ENCODE measurements around the gene TNS3.

Gene TNS3

DNA sequence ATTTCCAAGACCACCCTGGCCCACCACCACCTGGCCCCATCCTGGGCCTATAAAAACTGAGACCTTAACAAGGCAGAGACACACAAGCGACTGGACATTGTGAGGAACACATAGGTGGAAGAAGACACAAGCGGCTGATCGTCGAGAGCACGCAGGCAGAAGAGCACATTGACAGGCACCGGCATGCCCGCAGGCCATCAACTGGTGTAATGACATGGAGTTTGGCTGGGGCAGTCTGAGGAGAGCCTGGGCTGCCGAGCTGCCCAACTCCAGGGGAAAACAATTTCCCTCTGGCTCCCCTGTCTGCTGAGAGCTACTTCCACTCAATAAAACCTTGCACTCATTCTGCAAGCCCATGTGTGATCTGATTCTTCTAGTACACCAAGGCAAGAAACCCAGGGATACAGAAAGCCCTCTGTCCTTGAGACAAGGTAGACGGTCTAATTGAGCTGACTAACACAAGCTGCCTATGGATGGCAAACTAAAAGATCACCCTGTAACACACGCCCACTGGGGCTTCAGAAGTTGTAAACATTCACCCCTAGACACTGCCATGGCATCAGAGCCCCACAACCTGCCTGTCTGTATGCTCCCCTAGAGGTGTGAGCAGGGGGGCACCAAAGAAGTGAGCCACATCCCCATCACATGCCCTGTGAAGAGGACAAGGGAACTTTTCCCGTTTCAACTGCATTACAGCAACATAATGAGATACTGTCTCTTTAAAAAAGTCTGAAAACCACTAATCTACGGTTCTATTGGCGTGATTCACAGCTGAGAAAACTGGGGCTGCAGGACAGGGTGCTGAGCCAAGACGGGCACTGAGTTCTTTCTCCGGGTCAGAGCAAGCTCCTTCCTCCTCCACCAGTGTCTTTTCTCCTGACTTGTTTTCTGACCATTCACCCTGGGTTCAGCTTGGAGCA lies 18.5 kb upstream of the TNS3 start:
- DNase-seq (ENCODE audit: low read depth in 1 of 2, low spot score in 1 of 2), result no peak
- no peak overlapping the region for H3K4me3 ChIP-seq (replicated peaks; ENCODE audit: insufficient read depth, low read length)
- H3K27me3 ChIP-seq (ENCODE audit: insufficient read depth, poor library complexity, severe bottlenecking), result no peaks in the 10 kb centered on the region
- TF ChIP-seq, protein P1, sequence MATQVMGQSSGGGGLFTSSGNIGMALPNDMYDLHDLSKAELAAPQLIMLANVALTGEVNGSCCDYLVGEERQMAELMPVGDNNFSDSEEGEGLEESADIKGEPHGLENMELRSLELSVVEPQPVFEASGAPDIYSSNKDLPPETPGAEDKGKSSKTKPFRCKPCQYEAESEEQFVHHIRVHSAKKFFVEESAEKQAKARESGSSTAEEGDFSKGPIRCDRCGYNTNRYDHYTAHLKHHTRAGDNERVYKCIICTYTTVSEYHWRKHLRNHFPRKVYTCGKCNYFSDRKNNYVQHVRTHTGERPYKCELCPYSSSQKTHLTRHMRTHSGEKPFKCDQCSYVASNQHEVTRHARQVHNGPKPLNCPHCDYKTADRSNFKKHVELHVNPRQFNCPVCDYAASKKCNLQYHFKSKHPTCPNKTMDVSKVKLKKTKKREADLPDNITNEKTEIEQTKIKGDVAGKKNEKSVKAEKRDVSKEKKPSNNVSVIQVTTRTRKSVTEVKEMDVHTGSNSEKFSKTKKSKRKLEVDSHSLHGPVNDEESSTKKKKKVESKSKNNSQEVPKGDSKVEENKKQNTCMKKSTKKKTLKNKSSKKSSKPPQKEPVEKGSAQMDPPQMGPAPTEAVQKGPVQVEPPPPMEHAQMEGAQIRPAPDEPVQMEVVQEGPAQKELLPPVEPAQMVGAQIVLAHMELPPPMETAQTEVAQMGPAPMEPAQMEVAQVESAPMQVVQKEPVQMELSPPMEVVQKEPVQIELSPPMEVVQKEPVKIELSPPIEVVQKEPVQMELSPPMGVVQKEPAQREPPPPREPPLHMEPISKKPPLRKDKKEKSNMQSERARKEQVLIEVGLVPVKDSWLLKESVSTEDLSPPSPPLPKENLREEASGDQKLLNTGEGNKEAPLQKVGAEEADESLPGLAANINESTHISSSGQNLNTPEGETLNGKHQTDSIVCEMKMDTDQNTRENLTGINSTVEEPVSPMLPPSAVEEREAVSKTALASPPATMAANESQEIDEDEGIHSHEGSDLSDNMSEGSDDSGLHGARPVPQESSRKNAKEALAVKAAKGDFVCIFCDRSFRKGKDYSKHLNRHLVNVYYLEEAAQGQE (IDR thresholded peaks at IDR 0.05; ENCODE audit: insufficient replicate concordance, low read depth), result no peak
- TF ChIP-seq, protein P2, sequence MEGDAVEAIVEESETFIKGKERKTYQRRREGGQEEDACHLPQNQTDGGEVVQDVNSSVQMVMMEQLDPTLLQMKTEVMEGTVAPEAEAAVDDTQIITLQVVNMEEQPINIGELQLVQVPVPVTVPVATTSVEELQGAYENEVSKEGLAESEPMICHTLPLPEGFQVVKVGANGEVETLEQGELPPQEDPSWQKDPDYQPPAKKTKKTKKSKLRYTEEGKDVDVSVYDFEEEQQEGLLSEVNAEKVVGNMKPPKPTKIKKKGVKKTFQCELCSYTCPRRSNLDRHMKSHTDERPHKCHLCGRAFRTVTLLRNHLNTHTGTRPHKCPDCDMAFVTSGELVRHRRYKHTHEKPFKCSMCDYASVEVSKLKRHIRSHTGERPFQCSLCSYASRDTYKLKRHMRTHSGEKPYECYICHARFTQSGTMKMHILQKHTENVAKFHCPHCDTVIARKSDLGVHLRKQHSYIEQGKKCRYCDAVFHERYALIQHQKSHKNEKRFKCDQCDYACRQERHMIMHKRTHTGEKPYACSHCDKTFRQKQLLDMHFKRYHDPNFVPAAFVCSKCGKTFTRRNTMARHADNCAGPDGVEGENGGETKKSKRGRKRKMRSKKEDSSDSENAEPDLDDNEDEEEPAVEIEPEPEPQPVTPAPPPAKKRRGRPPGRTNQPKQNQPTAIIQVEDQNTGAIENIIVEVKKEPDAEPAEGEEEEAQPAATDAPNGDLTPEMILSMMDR (IDR thresholded peaks at IDR 0.05; ENCODE audit: insufficient read depth, low read length), result no peak
- TF ChIP-seq POLR2AphosphoS5 (IDR thresholded peaks at IDR 0.05; ENCODE audit: low read depth) (no peak), SPI1 (IDR thresholded peaks at IDR 0.05; ENCODE audit: borderline replicate concordance, low read depth) (no peak), GABPA (IDR thresholded peaks at IDR 0.05; ENCODE audit: low read depth) (no peak)
- no peak overlapping the region for H3K27ac ChIP-seq (replicated peaks)

DNA sequence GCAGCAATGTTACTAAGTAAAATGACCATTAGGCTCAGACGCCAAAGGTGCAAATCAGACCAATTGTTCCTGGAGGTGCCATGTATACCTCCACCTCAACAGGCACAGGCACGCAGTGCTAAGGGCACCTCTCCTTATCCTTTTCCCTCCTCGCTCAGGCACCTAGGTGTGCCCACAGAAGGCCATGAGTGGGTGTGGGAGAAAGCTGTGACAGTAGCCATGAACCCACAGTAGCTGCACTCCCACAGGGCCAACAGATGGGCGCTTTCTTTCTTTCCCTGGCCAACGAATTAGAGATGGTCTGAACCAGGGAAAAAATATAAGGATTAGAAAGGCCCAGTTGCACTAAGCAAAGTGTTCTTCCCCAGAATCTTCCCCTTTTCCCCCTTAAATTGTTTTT lies 15.5 kb upstream of the TNS3 start:
- DNase-seq (ENCODE audit: low read depth in 1 of 2, low spot score in 1 of 2), result no peak
- Histone ChIP-seq H3K4me3 (replicated peaks; ENCODE audit: insufficient read depth, low read length) (no peak overlapping the region), H3K27ac (replicated peaks) (no peak overlapping the region), H3K27me3 (ENCODE audit: insufficient read depth, poor library complexity, severe bottlenecking) (no peaks in the 10 kb centered on the region)
- TF ChIP-seq GABPA (IDR thresholded peaks at IDR 0.05; ENCODE audit: low read depth), result no peak
- no peak for TF ChIP-seq SPI1 (IDR thresholded peaks at IDR 0.05; ENCODE audit: borderline replicate concordance, low read depth)
- no peak for TF ChIP-seq POLR2AphosphoS5 (IDR thresholded peaks at IDR 0.05; ENCODE audit: low read depth)
- TF ChIP-seq, protein P1 (IDR thresholded peaks at IDR 0.05; ENCODE audit: insufficient replicate concordance, low read depth), result no peak

DNA sequence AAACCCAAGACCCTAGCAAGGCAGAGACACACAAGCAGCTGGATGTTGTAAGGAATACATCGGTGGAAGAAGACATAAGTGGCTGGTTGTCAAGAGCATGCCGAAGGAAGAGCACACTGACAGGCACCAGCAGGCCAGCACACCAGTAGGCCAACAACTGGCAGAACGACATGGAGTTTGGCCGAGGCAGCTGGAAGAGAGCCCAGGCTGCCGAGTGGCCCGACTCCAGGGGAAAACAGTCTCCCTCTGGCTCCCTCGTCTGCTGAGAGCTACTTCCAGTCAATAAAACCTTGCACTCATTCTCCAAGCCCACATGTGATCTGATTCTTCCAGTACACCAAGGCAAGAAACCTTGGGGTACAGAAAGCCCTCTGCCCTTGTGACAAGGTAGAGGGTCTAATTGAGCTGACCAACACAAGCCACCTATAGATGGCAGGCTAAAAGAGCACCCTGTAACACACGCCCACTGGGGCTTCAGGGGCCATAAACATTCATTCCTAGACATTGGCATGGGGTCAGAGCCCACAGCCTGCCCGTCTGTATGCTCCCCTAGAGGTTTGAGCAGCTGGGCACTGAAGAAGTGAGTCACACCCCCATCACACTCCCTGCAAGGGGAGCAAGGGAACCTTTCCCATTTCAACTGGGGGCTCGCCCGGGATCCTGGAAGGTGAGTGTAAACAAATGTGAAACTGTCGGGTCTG lies 14.7 kb upstream of the TNS3 start:
- Histone ChIP-seq H3K27ac (replicated peaks) (no peak overlapping the region), H3K27me3 (ENCODE audit: insufficient read depth, poor library complexity, severe bottlenecking) (no peaks in the 10 kb centered on the region), H3K4me3 (replicated peaks; ENCODE audit: insufficient read depth, low read length) (no peak overlapping the region)
- TF ChIP-seq GABPA (IDR thresholded peaks at IDR 0.05; ENCODE audit: low read depth) (no peak), POLR2AphosphoS5 (IDR thresholded peaks at IDR 0.05; ENCODE audit: low read depth) (no peak), SPI1 (IDR thresholded peaks at IDR 0.05; ENCODE audit: borderline replicate concordance, low read depth) (no peak)
- TF ChIP-seq, protein P1 (IDR thresholded peaks at IDR 0.05; ENCODE audit: insufficient replicate concordance, low read depth), result no peak
- TF ChIP-seq, protein P2 (IDR thresholded peaks at IDR 0.05; ENCODE audit: insufficient read depth, low read length), result no peak
- no peak for DNase-seq (ENCODE audit: low read depth in 1 of 2, low spot score in 1 of 2)

All from HL-60 (cell line).